Measurements from ENCODE around the gene C20orf144.

The C20orf144 gene

DNA sequence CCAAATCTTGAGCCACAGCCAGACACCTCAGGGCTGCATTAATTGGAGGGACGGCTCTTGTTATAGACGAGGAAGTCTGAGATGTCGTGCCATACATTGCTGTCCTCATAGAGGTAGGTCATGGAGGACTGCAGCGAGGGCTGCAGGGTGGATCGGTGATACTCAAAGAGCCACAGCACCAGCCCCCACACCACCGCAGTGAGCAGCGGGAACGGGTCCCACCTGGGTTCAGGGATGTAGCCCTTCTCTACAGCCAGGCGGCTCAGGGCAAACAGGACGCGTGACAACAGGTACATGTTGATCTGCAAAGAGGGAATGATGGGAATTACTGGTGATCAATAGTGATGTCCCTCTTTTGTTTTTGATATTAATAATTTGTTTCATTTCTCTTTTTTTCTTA is 45.5 kb downstream of the C20orf144 start:
- H3K27me3 ChIP-seq (ENCODE audit: control insufficient read depth in 1 of 2, insufficient read depth in 2 of 2, low read length in 2 of 2): no peaks in the 10 kb centered on the region
- no peaks in the 10 kb centered on the region for H3K4me1 ChIP-seq (ENCODE audit: insufficient read depth, low read length)
- H3K4me3 ChIP-seq (ENCODE audit: low read depth in 1 of 2, low read length in 2 of 2): no peak overlapping the region
- H3K9me3 ChIP-seq (ENCODE audit: low read length): no peaks in the 10 kb centered on the region
- no peak overlapping the region for H3K27ac ChIP-seq (ENCODE audit: low read depth, low read length)
- no peak overlapping the region for H3K9ac ChIP-seq (ENCODE audit: low read length)
- peaks cover 32% of the 10 kb centered on the region for H3K36me3 ChIP-seq (ENCODE audit: insufficient read depth, low read length)

- no peaks in the 10 kb centered on the region for H3K4me1 ChIP-seq (ENCODE audit: insufficient read depth, low read length)
- peaks cover 42% of the 10 kb centered on the region for H3K36me3 ChIP-seq (ENCODE audit: insufficient read depth, low read length)
- no peak overlapping the region for H3K27ac ChIP-seq (ENCODE audit: low read depth, low read length)
- H3K9me3 ChIP-seq (ENCODE audit: low read length): no peaks in the 10 kb centered on the region
- no peaks in the 10 kb centered on the region for H3K27me3 ChIP-seq (ENCODE audit: control insufficient read depth in 1 of 2, insufficient read depth in 2 of 2, low read length in 2 of 2)
- H3K4me3 ChIP-seq (ENCODE audit: low read depth in 1 of 2, low read length in 2 of 2): no peak overlapping the region
- no peak overlapping the region for H3K9ac ChIP-seq (ENCODE audit: low read length)
These were observed 47.3 kb downstream of the C20orf144 start for GRCh38 chr20:33709398-33709797.

- Histone ChIP-seq H3K27ac (ENCODE audit: low read depth, low read length) (no peak overlapping the region), H3K9me3 (ENCODE audit: low read length) (no peaks in the 10 kb centered on the region), H3K36me3 (ENCODE audit: insufficient read depth, low read length) (peaks cover 46% of the 10 kb centered on the region)
These were observed 47.9 kb downstream of the C20orf144 start for GRCh38 chr20:33709905-33710541.

GRCh38 chr20:33710681-33711445 is 48.7 kb downstream of the C20orf144 start:
- H3K36me3 ChIP-seq (ENCODE audit: insufficient read depth, low read length): peaks cover 46% of the 10 kb centered on the region
- no peak overlapping the region for H3K27ac ChIP-seq (ENCODE audit: low read depth, low read length)
- H3K4me3 ChIP-seq (ENCODE audit: low read depth in 1 of 2, low read length in 2 of 2): no peak overlapping the region

More at GRCh38 chr20:33709905-33710541, 47.9 kb downstream of the C20orf144 start:
- no peaks in the 10 kb centered on the region for H3K27me3 ChIP-seq (ENCODE audit: control insufficient read depth in 1 of 2, insufficient read depth in 2 of 2, low read length in 2 of 2)
- H3K4me1 ChIP-seq (ENCODE audit: insufficient read depth, low read length): no peaks in the 10 kb centered on the region
- no peak overlapping the region for H3K4me3 ChIP-seq (ENCODE audit: low read depth in 1 of 2, low read length in 2 of 2)
- no peak overlapping the region for H3K9ac ChIP-seq (ENCODE audit: low read length)

GRCh38 chr20:33711446-33711738 is 49.3 kb downstream of the C20orf144 start:
- no peaks in the 10 kb centered on the region for H3K27me3 ChIP-seq (ENCODE audit: control insufficient read depth in 1 of 2, insufficient read depth in 2 of 2, low read length in 2 of 2)
- H3K9ac ChIP-seq (ENCODE audit: low read length): no peak overlapping the region
- H3K9me3 ChIP-seq (ENCODE audit: low read length): no peaks in the 10 kb centered on the region
- no peaks in the 10 kb centered on the region for H3K4me1 ChIP-seq (ENCODE audit: insufficient read depth, low read length)
- H3K4me3 ChIP-seq (ENCODE audit: low read depth in 1 of 2, low read length in 2 of 2): no peak overlapping the region
- peaks cover 46% of the 10 kb centered on the region for H3K36me3 ChIP-seq (ENCODE audit: insufficient read depth, low read length)
- no peak overlapping the region for H3K27ac ChIP-seq (ENCODE audit: low read depth, low read length)

More at GRCh38 chr20:33710681-33711445, 48.7 kb downstream of the C20orf144 start:
- Histone ChIP-seq H3K9ac (ENCODE audit: low read length) (no peak overlapping the region), H3K9me3 (ENCODE audit: low read length) (no peaks in the 10 kb centered on the region), H3K4me1 (ENCODE audit: insufficient read depth, low read length) (no peaks in the 10 kb centered on the region), H3K27me3 (ENCODE audit: control insufficient read depth in 1 of 2, insufficient read depth in 2 of 2, low read length in 2 of 2) (no peaks in the 10 kb centered on the region)

Measured in muscle layer of colon (tissue), 2 donors.